Activated CD4-positive, alpha-beta T cell treated with anti-CD3 and anti-CD28 coated beads, Interleukin-2, Interleukin-4, amounts not matched to agents 100 ng/mL and 50 ng/mL, durations not matched to agents 16 hours and 8 hours (primary cell): ENCODE data around the gene BTG4.

Source experiments
- DNase-seq: peaks from one replicate; pipeline ENCODE4 v3.0.0-alpha.2; 2020; ENCODE audit warnings: low spot score

The BTG4 gene

DNA sequence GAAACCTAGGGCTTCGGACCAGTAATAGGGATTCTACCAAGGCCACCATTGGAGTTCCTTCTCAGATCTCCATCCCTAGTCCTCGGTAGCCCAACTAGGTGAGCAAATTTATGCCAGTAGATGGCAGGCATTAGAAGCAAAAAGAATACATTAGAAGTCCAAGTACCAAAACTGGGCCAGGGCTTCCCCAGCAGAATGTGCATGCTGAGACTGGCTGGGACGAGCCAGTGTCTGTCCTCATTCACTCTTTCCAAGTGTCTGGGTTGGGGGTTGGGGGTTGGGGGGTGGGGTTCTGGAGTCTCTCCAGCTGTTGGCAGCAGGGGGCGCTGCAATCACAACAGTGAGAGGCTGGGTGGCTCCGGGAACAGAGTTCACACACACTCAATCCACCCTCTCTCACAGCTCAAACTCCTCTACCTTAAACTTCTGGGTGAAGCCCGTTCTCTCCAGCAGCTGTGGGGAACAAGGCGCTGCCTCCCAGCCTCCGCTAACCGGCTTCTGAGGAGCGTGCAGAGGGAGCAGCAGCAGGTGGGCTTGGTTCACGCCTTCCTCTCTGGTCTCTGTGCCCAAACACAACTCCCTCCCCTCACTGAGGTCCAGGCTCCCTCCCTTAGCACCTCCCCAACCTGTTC lies 57.5 kb downstream of the BTG4 start:
- DNase-seq, result peak; percentile 61

DNA sequence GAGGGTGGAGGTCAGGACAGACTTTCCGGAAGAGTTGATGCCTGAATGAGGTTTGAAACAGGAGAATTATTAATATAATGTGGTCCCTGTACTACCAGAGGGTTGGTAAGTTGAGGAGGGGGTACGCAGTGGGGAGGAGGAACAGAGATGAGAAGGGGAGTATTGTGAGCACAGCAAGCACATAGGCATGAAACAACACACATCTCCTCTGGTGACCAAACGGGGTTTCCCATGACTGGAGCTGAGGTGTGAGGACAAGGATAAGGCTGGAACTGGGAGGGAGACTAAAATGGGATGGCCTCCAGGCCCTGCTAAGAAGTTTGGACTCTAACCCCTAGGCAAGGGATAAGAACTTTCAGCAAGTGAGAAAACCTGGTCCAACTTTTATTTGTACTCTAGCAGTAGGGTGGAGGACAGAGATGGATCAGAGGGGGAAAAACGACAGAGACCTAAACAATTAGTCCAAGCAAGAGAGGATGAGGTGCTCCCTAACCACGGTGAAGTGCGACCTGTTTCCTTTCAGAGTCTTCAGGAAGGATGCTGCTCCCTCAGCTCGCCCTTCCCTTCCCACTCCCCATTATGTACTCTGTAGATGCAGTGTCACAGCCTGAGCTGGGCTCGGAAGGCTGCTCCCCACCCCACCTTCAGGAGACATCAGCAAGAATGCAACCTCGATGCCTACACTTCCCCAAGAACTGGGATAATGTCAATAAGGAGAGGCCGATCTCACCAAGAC lies 59.2 kb downstream of the BTG4 start:
- no peak for DNase-seq

DNA sequence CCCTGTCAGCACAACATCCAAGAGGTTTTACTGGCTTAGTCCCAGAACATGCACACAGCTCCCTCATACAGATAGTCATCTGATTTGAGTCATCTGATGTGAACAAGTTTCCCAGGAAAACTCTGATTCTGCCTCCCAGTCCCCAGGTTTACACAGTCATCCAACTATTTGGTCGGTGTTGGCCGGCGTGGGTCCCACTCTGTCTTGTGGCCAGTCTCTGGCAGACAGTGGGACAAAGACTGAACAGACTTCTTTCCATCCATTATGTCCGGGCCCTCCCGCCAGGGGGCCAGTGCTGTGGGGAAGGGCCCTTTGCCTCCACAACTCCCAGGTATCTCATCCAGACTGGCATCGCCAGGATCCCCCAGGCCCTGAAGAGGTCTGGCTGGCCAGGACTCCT lies 60.0 kb downstream of the BTG4 start:
- DNase-seq, result no peak

DNA sequence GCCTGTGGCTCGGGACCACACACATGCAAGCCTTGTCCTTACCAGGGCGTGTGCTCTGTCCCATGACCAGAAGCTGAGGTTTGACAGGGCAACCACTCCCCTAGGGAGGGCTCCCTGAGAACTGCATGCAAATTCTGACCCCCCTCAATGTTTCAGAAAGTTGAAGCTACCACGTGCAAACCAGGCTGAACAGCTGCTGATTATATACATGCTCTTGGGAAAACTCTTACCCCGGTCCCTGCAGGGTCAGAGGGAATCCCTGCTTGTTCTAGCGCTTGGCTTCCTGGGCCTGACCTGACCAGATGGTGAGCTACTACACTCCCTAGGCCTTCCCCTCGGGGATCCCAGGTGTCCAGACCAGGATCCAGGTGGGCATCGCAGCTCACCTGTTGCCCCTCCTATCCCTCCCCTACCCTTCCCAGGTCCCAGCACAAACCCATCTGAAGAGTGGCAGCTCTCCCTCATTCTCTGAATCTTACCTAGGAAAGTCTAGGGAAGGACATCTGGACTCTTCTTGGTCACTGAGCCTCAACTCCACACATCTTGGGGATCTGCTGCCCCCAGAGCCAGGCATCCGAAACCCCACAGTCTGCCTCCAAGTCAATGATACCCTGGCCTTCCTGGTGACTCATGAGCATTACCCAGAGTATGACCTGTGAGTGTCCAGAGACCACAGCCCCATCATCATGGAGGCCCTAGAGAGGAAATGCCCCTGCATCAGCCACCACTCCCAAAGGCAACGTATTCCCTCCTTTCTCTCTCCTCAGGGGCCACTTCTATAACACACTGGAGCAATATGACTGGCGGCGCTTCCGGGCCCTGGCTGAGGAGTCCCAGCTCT lies 61.5 kb downstream of the BTG4 start:
- DNase-seq, result no peak

DNA sequence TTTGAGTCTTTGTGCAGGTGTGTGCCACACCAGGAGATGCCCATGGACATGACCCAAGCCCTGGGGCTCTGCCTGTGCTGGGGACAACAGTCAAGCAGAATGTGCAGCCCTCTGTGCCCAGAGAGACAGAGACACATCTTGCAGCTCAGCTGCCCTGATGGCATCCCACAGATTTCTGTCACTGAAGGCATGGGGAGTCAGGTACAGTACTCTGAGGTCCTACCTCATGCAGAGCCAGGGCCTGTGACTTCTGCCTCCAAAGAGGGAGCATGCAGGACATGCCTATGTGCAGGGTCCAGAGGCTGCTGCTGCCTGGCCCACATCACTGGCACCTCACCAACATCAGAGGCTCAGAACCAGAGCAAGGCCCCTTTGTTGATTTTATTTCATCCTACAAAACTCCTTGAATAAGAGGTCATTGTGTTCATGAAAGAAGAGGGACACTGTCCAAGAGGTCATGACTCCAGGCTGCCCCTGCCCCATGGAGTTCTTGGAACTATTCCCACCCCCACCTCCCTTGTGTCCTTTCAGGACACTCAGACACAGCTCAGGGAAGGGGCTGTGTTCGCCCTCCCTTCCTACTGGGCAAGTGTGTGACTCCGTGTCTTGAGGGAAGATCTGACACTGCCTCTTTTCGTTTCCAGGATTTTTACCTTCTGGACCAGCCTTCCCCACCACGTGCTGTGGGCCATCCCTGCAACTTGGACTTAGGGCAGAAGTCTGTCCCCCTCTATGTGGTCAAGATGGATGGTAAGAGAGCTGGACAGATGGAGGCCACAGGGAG lies 62.3 kb downstream of the BTG4 start:
- DNase-seq, result no peak

DNA sequence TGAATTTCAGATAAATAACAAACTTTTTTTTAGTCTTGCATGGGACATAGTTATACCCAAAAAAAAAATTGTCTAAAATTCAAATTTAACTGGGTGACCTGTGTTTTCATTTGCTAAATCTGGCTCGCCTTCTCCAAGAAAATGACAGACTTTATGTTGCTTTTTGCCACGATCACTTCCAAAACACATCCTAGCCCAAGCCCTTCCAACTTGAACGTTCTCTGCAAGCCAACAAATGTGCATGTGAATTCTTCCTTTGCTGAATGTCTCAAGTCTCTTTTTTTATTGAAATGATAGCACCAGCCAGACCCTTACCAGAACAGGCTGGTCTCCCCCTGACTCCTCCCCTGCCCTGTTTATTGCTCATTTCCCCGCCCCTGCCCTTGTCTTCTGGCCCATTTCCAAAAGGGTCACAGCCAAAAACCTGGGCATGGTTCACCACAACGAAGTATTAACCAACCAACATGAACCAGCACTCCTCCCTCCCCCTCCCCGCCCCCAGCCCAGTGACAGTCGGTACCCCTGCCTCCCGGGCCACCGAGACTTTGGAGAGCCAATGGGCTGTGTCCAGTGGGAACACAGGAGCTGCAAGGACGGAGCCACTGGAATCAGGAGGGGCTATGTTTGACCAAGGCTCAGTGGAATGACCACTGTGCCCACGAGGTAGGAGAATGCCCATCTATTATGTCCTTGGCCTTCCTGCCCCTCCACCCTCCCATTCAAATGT lies 63.2 kb downstream of the BTG4 start:
- no peak for DNase-seq

DNA sequence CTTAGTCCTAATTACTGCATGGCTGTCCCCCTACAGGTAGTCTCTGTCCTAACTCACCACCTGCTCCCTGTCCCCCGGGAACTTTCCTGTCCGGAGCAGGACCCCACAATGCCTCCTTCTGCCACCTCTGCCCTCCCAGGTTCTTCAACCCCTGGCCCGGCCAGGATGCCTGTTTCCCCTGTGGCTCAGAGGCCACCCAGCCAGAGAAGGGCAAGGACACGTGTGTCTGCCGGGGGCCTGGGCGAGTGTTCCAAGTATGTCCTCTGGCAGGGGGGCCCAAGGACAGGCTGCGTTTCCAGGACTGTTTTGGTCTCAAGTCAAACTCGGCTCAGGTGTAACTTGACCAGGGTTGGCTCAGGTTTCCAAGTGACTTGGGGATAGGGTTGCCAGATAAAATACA lies 63.8 kb downstream of the BTG4 start:
- DNase-seq, result no peak

DNA sequence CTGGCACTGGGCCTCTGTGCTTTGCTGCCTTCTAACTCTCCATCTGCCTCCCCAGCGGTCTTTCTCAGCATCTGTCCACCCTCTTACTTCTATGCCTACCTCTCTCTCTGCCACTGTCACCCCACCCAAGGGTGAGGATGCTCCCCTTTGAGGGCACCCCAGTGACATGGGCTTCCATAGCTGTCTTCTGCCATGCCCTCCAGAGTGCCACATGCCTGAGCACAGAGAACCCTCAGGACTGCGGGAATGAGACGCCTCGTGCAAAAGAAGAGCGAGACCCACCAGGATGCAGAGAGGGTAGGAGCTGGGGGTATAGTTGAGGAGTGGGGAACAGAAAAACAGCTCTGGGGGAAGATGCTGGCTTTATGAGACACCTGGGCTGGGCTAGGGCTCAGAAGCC lies 64.3 kb downstream of the BTG4 start:
- no peak for DNase-seq

DNA sequence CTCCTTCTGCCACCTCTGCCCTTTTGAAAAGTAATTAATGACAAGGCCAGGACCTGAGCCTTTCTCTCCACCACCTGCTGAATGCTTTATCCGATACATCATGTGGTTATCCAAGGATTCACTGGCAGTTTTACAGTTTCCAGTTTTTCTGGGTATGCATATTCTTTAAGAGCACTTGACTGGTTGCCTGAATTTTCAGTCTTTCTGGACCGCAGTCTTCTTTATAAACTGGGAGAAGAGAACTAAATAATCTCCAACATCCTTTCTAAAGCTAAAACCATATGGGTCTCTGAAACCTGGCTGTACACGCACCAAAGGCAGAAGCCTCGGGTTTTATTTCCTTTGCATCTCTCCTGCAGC lies 65.1 kb downstream of the BTG4 start:
- DNase-seq, result no peak

DNA sequence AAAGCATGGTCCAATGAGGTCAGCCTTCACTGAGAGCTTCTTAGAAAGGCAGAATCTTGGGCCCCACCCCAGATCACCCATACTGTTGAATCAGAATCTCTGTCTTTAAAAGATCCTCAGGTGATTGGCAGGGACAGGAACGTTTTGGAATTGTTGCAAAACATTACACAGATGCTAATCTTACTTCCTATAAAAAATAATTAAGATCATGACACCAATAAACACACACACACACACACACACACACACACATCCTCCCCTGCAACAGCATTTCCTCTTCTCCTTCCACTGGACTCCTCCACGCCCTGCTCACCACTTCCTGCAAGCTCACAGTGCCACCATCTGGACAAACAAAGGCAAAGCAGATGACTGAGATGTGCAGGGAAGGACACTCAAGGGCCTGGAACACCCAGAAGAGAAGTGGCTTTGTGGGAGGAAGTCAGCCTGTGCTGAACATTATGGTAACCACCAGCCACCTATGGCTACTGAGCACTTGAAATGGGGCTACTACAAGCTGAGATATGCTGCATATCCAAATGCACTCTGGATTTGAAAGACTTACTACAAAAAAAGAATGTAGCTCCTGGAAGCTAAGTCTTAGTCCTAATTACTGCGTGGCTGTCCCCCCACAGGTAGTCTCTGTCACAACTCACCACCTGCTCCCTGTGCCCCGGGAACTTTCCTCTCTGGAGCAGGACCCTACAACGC lies 65.6 kb downstream of the BTG4 start:
- peak; percentile 91 for DNase-seq

DNA sequence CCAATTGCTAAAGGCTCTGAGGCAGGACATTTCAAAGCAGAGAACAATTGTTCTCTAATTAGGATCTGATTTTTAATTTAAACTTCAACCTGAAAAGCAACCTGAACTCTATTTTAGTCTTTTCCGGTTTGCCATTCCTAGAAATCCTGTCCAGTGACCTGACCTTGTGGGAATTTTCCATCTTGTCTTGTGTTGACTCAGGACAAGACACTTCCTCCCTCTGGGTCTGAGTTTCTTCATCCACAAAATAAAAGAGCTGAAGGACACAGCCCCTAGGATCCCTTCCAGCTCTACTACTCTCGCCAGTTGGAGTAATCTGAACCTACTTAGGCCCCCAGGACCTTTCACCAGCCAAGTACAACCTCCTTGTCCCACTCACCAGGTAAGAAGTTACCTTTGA lies 66.6 kb downstream of the BTG4 start:
- no peak for DNase-seq
